ENCODE results near the gene GSC. TPM values are rescaled to one million over a fixed set of nuclear protein-coding genes. Genes with fewer than 3 reads are reported as not detected.

Gene GSC
- polyA plus RNA-seq, 1 donor, result 0.10 TPM

DNA sequence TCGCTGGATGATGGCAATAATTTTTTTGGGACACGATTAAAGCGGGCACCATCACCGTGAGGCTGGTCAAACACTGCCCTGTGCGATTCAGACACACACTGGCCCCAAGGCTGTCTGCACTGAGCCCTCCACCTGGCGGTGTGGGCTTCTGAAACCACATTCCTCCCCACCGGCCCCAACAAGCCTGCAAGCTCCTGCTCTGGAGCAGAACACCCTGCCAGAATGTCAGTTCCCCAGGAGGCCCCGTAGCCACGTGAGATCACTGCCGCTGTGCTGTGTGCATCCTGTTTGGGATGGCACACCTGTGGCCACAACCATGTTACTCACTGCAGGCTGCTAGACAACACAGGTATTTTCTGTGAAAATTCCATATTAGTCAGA, 7.9 kb downstream of the GSC start:
- no peak overlapping the region for H3K27ac ChIP-seq (ENCODE audit: low read length)
- no peak for DNase-seq
- H3K4me3 ChIP-seq (ENCODE audit: low read length), result no peak overlapping the region
- no peaks in the 10 kb centered on the region for H3K9me3 ChIP-seq (ENCODE audit: control insufficient read depth, low read depth, low read length)
- peaks cover 3% of the 10 kb centered on the region for H3K4me1 ChIP-seq (ENCODE audit: control insufficient read depth, insufficient read depth, low read length)
- peaks cover 49% of the 10 kb centered on the region for H3K27me3 ChIP-seq (ENCODE audit: control insufficient read depth, insufficient read depth, low read length)
- no peaks in the 10 kb centered on the region for H3K36me3 ChIP-seq (ENCODE audit: control insufficient read depth, insufficient read depth, low read length)
- no CpG with 5 or more reads among the region's 10 CpGs for whole genome bisulfite sequencing (ENCODE audit: insufficient coverage, low lambda C conversion rate)

DNA sequence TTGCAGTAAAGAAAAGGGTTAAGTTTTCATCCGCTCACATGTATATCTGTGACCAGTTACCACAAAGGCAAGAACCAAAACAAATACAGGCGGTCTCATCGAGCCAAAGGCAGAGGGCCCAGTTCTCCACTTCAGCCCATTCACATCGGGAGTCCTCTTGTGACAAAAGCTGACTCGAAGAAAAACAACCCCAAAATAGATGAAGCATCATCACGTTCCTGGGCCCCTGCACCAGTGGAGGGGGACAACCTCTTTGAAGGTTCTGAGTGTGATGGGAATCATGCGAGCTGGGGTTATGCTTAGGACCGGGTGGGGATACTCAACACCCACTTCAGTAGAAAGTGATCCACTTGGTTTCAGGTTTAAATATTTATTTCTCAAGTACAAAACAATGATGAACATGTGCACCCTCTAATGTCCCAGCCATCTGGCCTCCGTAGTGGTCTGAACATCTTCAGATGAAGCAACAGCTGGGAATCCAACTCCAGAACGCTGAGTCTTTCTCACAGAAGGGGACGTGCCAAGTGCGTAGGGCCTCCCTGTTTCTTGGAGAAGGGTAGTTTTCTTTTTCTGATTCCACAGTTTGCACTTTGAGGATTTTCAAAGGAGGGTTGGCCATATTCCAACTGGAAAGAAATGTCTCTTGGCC, 8.4 kb downstream of the GSC start:
- Histone ChIP-seq H3K4me3 (ENCODE audit: low read length) (no peak overlapping the region), H3K36me3 (ENCODE audit: control insufficient read depth, insufficient read depth, low read length) (no peaks in the 10 kb centered on the region), H3K27me3 (ENCODE audit: control insufficient read depth, insufficient read depth, low read length) (peaks cover 44% of the 10 kb centered on the region), H3K4me1 (ENCODE audit: control insufficient read depth, insufficient read depth, low read length) (peaks cover 3% of the 10 kb centered on the region), H3K9me3 (ENCODE audit: control insufficient read depth, low read depth, low read length) (no peaks in the 10 kb centered on the region), H3K27ac (ENCODE audit: low read length) (no peak overlapping the region)
- DNase-seq, result peak in 1 of 2 donors; percentile 21
- WGBS (ENCODE audit: insufficient coverage, low lambda C conversion rate), result 80% methylated on average over 1 of the region's 12 CpGs

DNA sequence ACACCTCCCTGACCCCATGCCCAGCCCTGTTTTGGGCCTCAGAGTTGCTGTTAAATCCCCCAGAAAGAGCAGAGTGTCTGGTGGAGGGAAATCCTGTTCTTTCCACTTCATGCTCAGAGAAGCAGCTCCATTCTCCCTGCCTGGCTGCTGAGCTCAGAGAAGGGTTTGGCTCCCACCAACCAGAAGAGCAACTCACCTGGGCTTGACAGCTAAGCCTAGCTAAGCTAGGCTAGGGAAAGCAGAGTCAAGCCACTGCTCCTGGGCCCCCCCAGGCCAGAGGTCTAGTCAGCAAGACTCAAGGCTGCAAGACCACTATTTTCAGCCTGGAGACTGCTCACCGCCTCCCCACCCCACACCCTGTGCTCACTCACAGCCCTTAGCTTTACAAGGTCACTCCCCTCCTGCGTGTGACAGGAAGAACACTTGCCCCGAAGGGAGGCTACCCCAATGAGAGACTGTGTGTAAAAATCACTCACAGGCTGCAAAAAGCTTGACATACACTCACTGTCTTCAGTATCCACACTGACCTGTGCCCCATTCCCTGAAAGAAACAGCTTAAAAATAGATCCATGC, 13.5 kb downstream of the GSC start:
- DNase-seq, result no peak
- Histone ChIP-seq H3K27ac (ENCODE audit: low read length) (no peak overlapping the region), H3K4me1 (ENCODE audit: control insufficient read depth, insufficient read depth, low read length) (no peaks in the 10 kb centered on the region), H3K4me3 (ENCODE audit: low read length) (no peak overlapping the region), H3K36me3 (ENCODE audit: control insufficient read depth, insufficient read depth, low read length) (no peaks in the 10 kb centered on the region), H3K9me3 (ENCODE audit: control insufficient read depth, low read depth, low read length) (no peaks in the 10 kb centered on the region), H3K27me3 (ENCODE audit: control insufficient read depth, insufficient read depth, low read length) (peaks cover 14% of the 10 kb centered on the region)
- 0% methylated on average over 1 of the region's 3 CpGs for WGBS (ENCODE audit: insufficient coverage, low lambda C conversion rate)

DNA sequence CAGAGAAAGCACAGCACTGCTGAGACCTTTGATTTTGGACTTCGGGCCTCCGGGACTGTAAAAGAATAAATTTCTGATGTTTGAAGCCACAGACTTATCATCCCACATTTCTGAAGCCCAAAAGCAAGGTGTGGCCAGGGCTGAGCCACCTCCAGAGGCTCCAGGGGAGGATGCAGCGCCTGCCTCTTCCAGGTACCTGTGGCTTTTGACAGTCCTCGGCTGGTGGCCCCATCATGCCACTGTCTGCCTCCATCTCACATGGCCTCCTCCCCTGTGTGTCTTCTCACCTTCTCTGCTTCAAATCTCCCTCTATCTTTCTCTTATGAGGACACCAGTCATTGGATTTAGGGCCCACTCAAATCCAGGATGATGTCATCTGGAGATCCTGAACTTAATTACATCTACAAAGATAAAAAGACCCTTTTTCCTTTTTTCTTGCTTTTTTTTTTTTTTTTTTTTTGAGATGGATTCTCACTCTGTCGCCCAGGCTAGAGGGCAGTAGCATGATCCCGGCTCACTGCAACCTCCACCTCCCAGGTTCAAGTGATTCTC, 15.4 kb downstream of the GSC start:
- no peak for DNase-seq
- no peaks in the 10 kb centered on the region for H3K4me1 ChIP-seq (ENCODE audit: control insufficient read depth, insufficient read depth, low read length)
- WGBS (ENCODE audit: insufficient coverage, low lambda C conversion rate), result no CpG with 5 or more reads among the region's 6 CpGs

DNA sequence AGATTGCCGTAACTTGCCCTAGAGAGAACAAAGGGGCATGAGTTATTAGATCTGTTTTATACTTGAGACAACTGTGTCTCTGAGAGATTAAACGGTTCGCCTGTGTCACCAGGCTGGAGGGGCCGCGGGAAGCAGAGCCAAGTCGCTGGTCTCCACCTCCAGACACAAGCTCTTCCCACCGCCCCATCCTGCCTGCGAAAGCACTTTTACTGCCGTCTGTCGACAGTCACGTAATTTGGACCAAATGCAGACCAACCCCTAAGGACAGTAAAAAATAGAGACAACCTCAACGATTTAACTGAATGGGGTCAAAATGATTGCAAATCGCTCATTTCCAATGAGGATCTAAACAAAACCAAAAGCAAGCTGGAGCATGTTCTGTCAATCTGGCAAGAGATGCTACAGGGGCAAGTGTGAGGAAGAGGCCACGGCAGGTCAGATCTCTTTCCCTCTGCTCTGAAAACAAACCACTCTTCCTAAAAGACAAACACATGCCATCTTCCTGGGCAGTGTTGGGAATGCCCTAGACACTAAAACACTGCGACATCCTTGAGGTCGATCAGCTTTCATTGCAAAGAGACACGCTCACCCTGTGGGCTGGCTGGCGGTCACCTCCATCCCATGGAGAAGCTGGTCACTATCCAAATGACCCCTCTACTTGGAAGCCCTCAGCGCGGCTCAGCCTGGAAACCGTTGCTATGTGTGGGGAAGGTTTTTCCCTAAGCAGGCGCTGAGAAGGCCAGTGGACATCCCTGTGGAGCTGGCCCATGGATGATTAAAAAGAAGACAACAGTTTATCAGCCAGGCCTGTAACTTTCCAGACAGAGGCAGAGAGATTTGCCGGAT, 17.1 kb downstream of the GSC start:
- Histone ChIP-seq H3K4me3 (ENCODE audit: low read length) (no peak overlapping the region), H3K36me3 (ENCODE audit: control insufficient read depth, insufficient read depth, low read length) (no peaks in the 10 kb centered on the region), H3K4me1 (ENCODE audit: control insufficient read depth, insufficient read depth, low read length) (no peaks in the 10 kb centered on the region), H3K27ac (ENCODE audit: low read length) (no peak overlapping the region), H3K27me3 (ENCODE audit: control insufficient read depth, insufficient read depth, low read length) (peaks cover 20% of the 10 kb centered on the region), H3K9me3 (ENCODE audit: control insufficient read depth, low read depth, low read length) (no peaks in the 10 kb centered on the region)
- no peak for DNase-seq
- WGBS (ENCODE audit: insufficient coverage, low lambda C conversion rate), result 70% methylated on average over 2 of the region's 23 CpGs

More for the DNA sequence above, 15.4 kb downstream of the GSC start:
- H3K4me3 ChIP-seq (ENCODE audit: low read length), result no peak overlapping the region
- no peak overlapping the region for H3K27ac ChIP-seq (ENCODE audit: low read length)
- peaks cover 23% of the 10 kb centered on the region for H3K27me3 ChIP-seq (ENCODE audit: control insufficient read depth, insufficient read depth, low read length)
- no peaks in the 10 kb centered on the region for H3K9me3 ChIP-seq (ENCODE audit: control insufficient read depth, low read depth, low read length)
- H3K36me3 ChIP-seq (ENCODE audit: control insufficient read depth, insufficient read depth, low read length), result no peaks in the 10 kb centered on the region

DNA sequence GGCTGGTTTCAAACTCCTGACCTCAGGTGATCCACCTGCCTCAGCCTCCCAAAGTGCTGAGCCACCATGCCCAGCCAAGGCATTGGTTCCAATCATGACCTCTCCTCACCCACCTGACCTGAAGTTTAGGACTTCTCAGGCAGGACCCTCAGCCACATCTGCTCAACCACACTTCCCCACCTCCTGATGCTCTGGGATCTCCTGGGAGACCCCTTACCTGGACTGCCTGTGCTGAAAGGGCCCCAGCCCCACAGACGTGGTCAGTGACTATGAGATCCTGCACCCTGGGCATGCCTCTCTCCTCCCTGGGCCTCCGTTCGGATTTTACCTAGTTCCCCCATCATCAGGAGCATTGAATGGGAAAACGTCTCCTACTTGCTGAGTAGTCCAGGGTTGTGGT, 18.0 kb downstream of the GSC start:
- Histone ChIP-seq H3K36me3 (ENCODE audit: control insufficient read depth, insufficient read depth, low read length) (no peaks in the 10 kb centered on the region), H3K9me3 (ENCODE audit: control insufficient read depth, low read depth, low read length) (no peaks in the 10 kb centered on the region), H3K27ac (ENCODE audit: low read length) (no peak overlapping the region), H3K27me3 (ENCODE audit: control insufficient read depth, insufficient read depth, low read length) (peaks cover 13% of the 10 kb centered on the region), H3K4me1 (ENCODE audit: control insufficient read depth, insufficient read depth, low read length) (no peaks in the 10 kb centered on the region), H3K4me3 (ENCODE audit: low read length) (no peak overlapping the region)
- DNase-seq, result no peak
- 80% methylated on average over 1 of the region's 4 CpGs for WGBS (ENCODE audit: insufficient coverage, low lambda C conversion rate)

DNA sequence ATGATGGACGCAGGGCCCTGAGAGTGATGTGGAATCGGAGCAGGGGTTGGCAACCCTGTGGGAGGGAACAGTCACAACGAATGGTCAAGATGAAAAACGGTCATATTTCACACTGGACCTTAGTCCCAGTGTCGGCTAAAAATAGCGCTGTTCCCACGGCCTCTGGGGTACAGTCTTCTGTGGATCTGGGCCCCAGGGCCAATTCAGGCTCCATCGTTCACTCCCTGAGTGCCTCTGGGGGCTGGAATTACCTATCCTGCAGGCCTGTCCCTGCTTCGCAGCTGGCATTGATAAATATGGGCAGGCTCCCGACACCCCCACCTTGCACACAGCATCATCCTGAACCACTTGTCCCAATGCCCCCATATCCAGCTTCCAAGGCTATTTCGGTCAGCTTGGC, 18.6 kb downstream of the GSC start:
- Histone ChIP-seq H3K9me3 (ENCODE audit: control insufficient read depth, low read depth, low read length) (no peaks in the 10 kb centered on the region), H3K4me1 (ENCODE audit: control insufficient read depth, insufficient read depth, low read length) (no peaks in the 10 kb centered on the region), H3K27me3 (ENCODE audit: control insufficient read depth, insufficient read depth, low read length) (peaks cover 12% of the 10 kb centered on the region), H3K4me3 (ENCODE audit: low read length) (no peak overlapping the region), H3K36me3 (ENCODE audit: control insufficient read depth, insufficient read depth, low read length) (no peaks in the 10 kb centered on the region), H3K27ac (ENCODE audit: low read length) (no peak overlapping the region)
- WGBS (ENCODE audit: insufficient coverage, low lambda C conversion rate), result 100% methylated on average over 1 of the region's 11 CpGs
- DNase-seq, result no peak

DNA sequence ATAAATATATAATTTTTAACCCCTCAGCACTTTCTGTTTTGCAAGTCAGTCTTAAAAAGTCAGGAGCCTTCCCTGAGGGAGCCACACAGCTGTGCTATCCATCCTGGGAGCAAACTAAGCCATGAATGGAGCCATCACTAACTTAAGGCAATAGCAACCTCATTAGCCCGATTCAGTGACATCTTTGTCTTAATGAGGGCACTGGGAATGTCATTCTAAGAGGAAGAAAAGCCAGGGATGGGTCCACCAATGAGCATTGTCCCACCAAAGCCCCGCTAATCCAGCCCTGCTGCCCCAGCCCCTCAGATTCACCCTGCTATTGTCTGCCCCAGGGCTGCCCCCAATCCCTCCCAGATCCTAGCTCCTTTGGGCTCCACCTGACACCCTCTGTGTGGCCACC, 19.5 kb downstream of the GSC start:
- H3K36me3 ChIP-seq (ENCODE audit: control insufficient read depth, insufficient read depth, low read length), result no peaks in the 10 kb centered on the region
- DNase-seq, result no peak
- no peaks in the 10 kb centered on the region for H3K9me3 ChIP-seq (ENCODE audit: control insufficient read depth, low read depth, low read length)
- peaks cover 9% of the 10 kb centered on the region for H3K27me3 ChIP-seq (ENCODE audit: control insufficient read depth, insufficient read depth, low read length)
- no peak overlapping the region for H3K27ac ChIP-seq (ENCODE audit: low read length)
- no peaks in the 10 kb centered on the region for H3K4me1 ChIP-seq (ENCODE audit: control insufficient read depth, insufficient read depth, low read length)
- WGBS (ENCODE audit: insufficient coverage, low lambda C conversion rate), result no CpG with 5 or more reads among the region's 2 CpGs
- H3K4me3 ChIP-seq (ENCODE audit: low read length), result no peak overlapping the region

DNA sequence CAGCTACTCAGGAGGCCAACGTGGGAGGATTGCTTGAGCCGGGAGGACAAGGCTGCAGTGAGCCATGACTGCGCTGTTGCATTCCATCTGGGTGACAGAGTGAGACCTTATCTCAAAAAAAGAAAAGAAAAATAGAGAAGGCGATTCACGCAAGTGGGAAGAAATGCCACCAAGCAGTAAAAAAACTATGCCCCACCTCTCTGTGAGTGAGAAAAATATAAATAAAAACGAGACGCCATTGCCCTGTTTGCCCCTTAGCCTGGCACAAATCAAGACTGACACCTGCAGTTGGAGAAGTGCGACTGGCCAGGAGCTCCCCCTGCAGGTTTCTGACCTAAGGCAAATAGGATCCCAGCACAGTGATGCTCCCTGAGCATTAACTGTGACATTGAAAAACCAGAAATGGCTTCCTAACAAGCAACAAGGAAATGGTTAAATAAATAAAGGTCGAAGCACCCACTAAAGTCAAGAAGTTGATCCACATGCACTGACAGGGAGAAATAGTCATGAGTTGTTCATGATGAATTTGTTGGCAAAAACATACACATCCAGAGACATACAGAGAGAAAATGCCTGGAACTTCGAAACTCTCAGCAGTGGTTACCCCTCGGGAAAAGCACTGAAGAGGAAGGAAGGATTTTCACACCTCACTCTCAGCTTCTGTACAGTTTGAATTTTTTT, 21.1 kb downstream of the GSC start:
- no peak overlapping the region for H3K4me3 ChIP-seq (ENCODE audit: low read length)
- 11% methylated on average over 3 of the region's 11 CpGs for WGBS (ENCODE audit: insufficient coverage, low lambda C conversion rate)
- peaks cover 9% of the 10 kb centered on the region for H3K27me3 ChIP-seq (ENCODE audit: control insufficient read depth, insufficient read depth, low read length)
- H3K27ac ChIP-seq (ENCODE audit: low read length), result no peak overlapping the region
- no peaks in the 10 kb centered on the region for H3K4me1 ChIP-seq (ENCODE audit: control insufficient read depth, insufficient read depth, low read length)
- H3K9me3 ChIP-seq (ENCODE audit: control insufficient read depth, low read depth, low read length), result no peaks in the 10 kb centered on the region
- H3K36me3 ChIP-seq (ENCODE audit: control insufficient read depth, insufficient read depth, low read length), result no peaks in the 10 kb centered on the region
- peak; percentile 17 to 30 for DNase-seq

DNA sequence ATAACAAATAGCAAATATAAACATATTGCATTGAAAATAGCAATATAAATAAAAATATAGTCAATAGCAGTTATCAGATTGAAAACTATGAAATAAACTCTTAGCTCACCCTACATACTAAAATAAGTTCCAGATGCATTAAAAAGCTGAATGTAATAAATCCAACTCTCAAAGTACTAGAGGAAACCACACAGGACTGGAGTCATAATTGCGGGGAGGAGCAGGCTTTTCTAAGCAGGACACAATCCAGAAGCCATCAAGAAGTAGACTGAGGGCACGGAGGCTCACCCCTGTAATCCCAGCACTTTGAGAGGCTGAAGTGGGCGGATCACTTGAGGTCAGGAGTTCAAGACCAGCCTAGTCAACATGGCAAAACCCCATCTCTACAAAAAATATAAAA, 22.2 kb downstream of the GSC start:
- no peak overlapping the region for H3K27ac ChIP-seq (ENCODE audit: low read length)
- H3K4me1 ChIP-seq (ENCODE audit: control insufficient read depth, insufficient read depth, low read length), result no peaks in the 10 kb centered on the region
- no peaks in the 10 kb centered on the region for H3K9me3 ChIP-seq (ENCODE audit: control insufficient read depth, low read depth, low read length)
- DNase-seq, result no peak
- peaks cover 9% of the 10 kb centered on the region for H3K27me3 ChIP-seq (ENCODE audit: control insufficient read depth, insufficient read depth, low read length)
- H3K4me3 ChIP-seq (ENCODE audit: low read length), result no peak overlapping the region
- H3K36me3 ChIP-seq (ENCODE audit: control insufficient read depth, insufficient read depth, low read length), result no peaks in the 10 kb centered on the region
- WGBS (ENCODE audit: insufficient coverage, low lambda C conversion rate), result no CpG with 5 or more reads among the region's 3 CpGs

All from large intestine (tissue), 3 donors.